Astrocyte of the spinal cord (primary cell): Measurements from ENCODE around the gene PTPN12.
"Not testable (repeated sequence)": the region's sequence is repeated elsewhere in the genome, so short reads cannot be mapped to it uniquely, and the experiment has no call there.

Source experiments
- DNase-seq: peaks from one replicate; pipeline ENCODE4 v3.0.0; 2011; ENCODE audit warnings: low read depth, low spot score
- H3K4me3 ChIP-seq: 2 replicates; pipeline ENCODE4 v1.5.1; 2011; ENCODE audit warnings: low read depth, mild to moderate bottlenecking, low read length, moderate library complexity
- CTCF ChIP-seq: IDR thresholded peaks from 2 replicates; pipeline ENCODE4 v1.5.1; 2012; ENCODE audit warnings: low read depth, mild to moderate bottlenecking, low read length, inconsistent platforms
- in situ Hi-C: cut with HindIII; loops from 2 replicates; pipeline ENCODE4 v1.10.0; 2017; ENCODE audit warnings: low sequenced_read_pairs

PTPN12 gene

DNA sequence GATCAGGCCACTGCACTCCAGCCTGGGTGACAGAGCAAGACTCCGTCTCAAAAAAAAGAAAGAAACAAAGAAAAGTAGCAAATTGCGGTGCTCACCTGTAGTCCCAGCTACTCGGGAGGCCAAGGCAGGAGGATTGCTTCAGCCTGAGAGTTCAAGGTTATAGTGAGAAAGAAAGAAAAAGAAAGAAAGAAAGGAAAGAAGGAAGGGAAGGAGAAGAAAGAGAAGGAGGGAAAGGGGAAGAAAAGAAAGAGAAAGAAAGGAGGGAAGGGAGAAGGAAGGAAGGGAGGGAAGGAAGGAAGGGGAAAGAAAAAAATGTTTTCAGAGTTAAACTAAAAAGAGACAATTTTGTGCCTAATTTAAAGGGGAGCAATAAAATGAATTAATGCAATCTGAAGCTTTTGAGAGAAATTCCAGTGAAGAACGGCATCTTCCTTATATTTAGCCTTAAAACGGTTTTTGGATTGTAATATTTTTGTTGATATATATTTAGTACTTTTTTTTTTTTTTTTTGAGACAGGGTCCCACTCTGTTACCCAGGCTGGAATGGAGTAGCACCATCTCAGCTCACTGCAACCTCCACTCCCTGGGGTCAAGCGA lies 111.7 kb downstream of the PTPN12 start:
- DNase-seq, result no peak
- in situ Hi-C loops, result no loop called here
- TF ChIP-seq CTCF, result no peak
- no peak overlapping the region for H3K4me3 ChIP-seq

GRCh38 chr7:77649716-77650349 lies 112.7 kb downstream of the PTPN12 start:
- in situ Hi-C loops, result no loop called here
- peak; percentile 45 for DNase-seq
- no peak overlapping the region for H3K4me3 ChIP-seq
- no peak for TF ChIP-seq CTCF

DNA sequence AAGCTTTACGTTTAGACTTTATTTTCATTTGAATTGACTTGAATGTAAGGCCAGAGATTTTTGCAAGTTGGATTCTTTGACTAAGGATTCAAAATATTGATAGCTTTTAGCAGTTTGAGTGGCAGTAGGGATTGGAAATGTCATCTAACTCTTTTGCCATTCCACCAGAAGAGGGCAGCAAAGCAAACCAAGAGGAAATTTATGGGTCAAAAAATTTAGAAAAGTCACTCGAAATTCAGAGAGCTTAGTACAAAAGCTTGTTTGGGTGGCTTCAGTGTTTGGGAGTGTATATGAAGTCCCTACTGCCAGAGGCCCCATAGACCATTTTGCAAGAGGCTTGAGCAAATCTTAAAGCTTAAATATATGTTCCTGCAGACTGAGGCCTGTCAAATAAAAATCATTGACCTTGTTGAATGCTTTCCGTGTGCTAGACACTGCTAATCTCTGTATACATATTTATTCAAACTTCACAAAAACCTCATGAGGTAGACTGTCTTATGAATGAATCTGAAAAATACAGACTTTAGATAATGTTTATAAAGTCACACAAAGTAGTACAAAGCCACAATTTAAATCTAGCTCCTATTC lies 114.6 kb downstream of the PTPN12 start:
- no peak overlapping the region for H3K4me3 ChIP-seq
- in situ Hi-C loops, result no loop called here
- TF ChIP-seq CTCF, result peak; percentile 71
- DNase-seq, result peak; percentile 43

DNA sequence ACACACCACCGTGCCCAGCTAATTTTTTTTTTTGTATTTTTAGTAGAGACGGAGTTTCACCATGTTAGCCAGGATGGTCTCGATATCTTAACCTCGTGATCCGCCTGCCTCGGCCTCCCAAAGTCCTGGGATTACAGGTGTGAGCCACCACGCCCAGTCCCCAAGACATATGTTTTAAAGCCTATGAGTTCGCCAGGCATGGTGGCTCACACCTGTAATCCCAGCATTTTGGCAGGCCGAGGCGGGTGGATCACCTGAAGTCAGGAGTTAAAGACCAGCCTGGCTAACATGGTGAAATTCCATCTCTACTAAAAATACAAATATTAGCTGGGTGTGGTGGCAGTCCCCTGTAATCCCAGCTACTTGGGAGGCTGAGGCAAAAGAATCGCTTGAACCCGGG lies 115.7 kb downstream of the PTPN12 start:
- H3K4me3 ChIP-seq, DNase-seq, in situ Hi-C loops: not testable (repeated sequence)

GRCh38 chr7:77653572-77653971 lies 116.5 kb downstream of the PTPN12 start:
- DNase-seq, result no peak
- no peak for TF ChIP-seq CTCF
- no peak overlapping the region for H3K4me3 ChIP-seq
- in situ Hi-C loops, result no loop called here

GRCh38 chr7:77655356-77655755 lies 118.3 kb downstream of the PTPN12 start:
- in situ Hi-C loops, result no loop called here
- no peak for TF ChIP-seq CTCF
- DNase-seq, result no peak
- no peak overlapping the region for H3K4me3 ChIP-seq

DNA sequence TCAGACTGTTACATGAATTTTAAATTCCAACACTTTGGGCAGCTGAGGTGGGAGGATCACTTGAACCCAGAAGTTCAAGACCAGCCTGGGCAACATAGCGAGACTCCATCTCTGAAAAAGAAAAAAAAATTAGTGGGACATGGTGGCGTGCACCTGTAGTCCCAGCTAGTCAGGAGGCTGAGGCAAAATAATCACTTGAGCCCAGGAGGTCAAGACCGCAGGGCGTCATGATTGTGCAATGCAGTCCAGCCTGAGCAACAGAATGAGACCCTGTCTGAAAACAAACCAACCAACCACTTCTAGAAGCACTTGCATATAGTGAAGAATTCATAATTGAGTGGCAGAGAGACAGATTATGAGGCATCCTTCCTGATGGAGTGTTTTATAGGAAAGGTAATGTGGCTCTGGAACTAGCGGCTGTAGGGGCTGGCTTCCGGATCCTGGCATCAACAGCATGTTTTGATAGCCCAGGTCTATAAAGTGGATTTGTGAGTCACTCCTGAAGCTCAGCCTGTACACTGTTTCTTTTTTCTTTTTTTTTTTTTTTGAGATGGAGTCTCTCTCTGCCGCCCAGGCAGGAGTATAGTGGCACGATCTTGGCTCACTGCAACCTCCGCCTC lies 118.9 kb downstream of the PTPN12 start:
- DNase-seq, result peak; percentile 30
- no peak overlapping the region for H3K4me3 ChIP-seq
- in situ Hi-C loops, result no loop called here
- no peak for TF ChIP-seq CTCF
